Panc1 (cell line): ENCODE measurements around the gene SLC19A2. TPM values are rescaled to one million over a fixed set of nuclear protein-coding genes. Genes with fewer than 3 reads are reported as not detected.
A peak's percentile ranks its signal among the peaks of the same experiment; 100 is the strongest.
"Not testable (repeated sequence)": the region's sequence is repeated elsewhere in the genome, so short reads cannot be mapped to it uniquely, and the experiment has no call there.

Source experiments
- ATAC-seq: fragments of 200-7000 bp; cut with Tn5 transposase; 2 replicates; pipeline ENCODE4 v1.9.1; 2020; ENCODE audit warnings: mild to moderate bottlenecking, moderate library complexity
- BruUV-seq: library from RNA; stranded (reverse); fragments of 400-500 nt; replicated peaks from 2 replicates; lab custom pipeline; 2021; lab: Mats Ljungman, UMichigan
- CTCF ChIA-PET: fragments of 300-600 bp; sonication (Branson Sonifier 250); formaldehyde crosslinking; loops from one replicate; lab custom pipeline; 2022; ENCODE audit warnings: antibody characterized with exemption; lab: Charles Lee
- POLR2A ChIA-PET: fragments of 300-600 bp; sonication (Branson Sonifier 250); formaldehyde crosslinking; loops from one replicate; lab custom pipeline; 2022; ENCODE audit warnings: antibody characterized with exemption; lab: Charles Lee
- DNase-seq: peaks from one replicate; pipeline ENCODE4 v3.0.0-alpha.2; 2010; ENCODE audit warnings: low read depth, low spot score
- H3K27ac ChIP-seq: 2 replicates; pipeline ENCODE4 v1.5.1; 2011; ENCODE audit warnings: mild to moderate bottlenecking, low read length, inconsistent platforms
- H3K27me3 ChIP-seq: fragments of 200-500 bp; sonication (Bioruptor generic); 2 replicates; pipeline ENCODE4 v1.6.0; 2014; ENCODE audit warnings: low read length, inconsistent platforms; ENCODE audit not compliant: control insufficient read depth, insufficient read depth
- H3K36me3 ChIP-seq: fragments of 200-500 bp; sonication (Bioruptor generic); 2 replicates; pipeline ENCODE4 v1.5.1; 2014; ENCODE audit warnings: inconsistent platforms, mild to moderate bottlenecking, low read length, moderate library complexity; ENCODE audit not compliant: control insufficient read depth, insufficient read depth
- H3K4me1 ChIP-seq: 2 replicates; pipeline ENCODE4 v1.5.1; 2011; ENCODE audit warnings: inconsistent platforms, mild to moderate bottlenecking, low read length, moderate library complexity; ENCODE audit not compliant: control insufficient read depth, insufficient read depth
- H3K4me3 ChIP-seq, 2 experiments: 2 replicates each; pipeline ENCODE4 v1.5.1; 2011 to 2012; ENCODE audit warnings: low read depth in 2 of 2, low read length in 2 of 2, mild to moderate bottlenecking in 2 of 2, inconsistent platforms in 1 of 2, moderate library complexity in 1 of 2
- H3K9me3 ChIP-seq: fragments of 200-500 bp; sonication (Bioruptor generic); 2 replicates; pipeline ENCODE4 v1.5.1; 2014; ENCODE audit warnings: low read depth, mild to moderate bottlenecking, inconsistent platforms, low read length, moderate library complexity; ENCODE audit not compliant: control insufficient read depth, insufficient read depth
- POLR2AphosphoS5 ChIP-seq: IDR thresholded peaks from 2 replicates; pipeline ENCODE4 v1.6.1; 2012; ENCODE audit warnings: mild to moderate bottlenecking, low read depth, low read length, moderate library complexity
- REST ChIP-seq, 2 experiments: IDR thresholded peaks; 2 replicates each; pipeline ENCODE4 v1.6.1; 2011 to 2012; ENCODE audit warnings: low read depth in 2 of 2, control low read depth in 1 of 2, low read length in 1 of 2, mild to moderate bottlenecking in 1 of 2, moderate library complexity in 1 of 2; ENCODE audit not compliant: insufficient read depth in 1 of 2
- SIN3A ChIP-seq: IDR thresholded peaks from 2 replicates; pipeline ENCODE4 v1.6.1; 2012; ENCODE audit warnings: low read depth, mild to moderate bottlenecking, low read length, moderate library complexity, borderline replicate concordance; ENCODE audit not compliant: insufficient read depth
- TCF7L2 ChIP-seq: IDR thresholded peaks from 2 replicates; pipeline ENCODE4 v1.6.1; 2011; ENCODE audit warnings: mild to moderate bottlenecking, low read depth, low read length, inconsistent platforms
- in situ Hi-C: cut with HindIII; loops from 2 replicates; pipeline ENCODE4 v1.10.0; 2016; ENCODE audit warnings: low sequenced_read_pairs, low pct_unique_long_range_greater_than_20kb
- intact Hi-C: fragments of 100-400 bp; cut with micrococcal nuclease; formaldehyde crosslinking; loops from one replicate; pipeline ENCODE4 v1.10.0; 2022; ENCODE audit not compliant: unreplicated experiment
- total RNA-seq: library from RNA; stranded (reverse); gene quantifications from one replicate; pipeline ENCODE4 v1.2.1, GENCODE V29; 2021; ENCODE audit not compliant: unreplicated experiment
- TF ChIP-seq, protein P1 (sequence below): fragments of 450-650 bp; IDR thresholded peaks from 2 replicates; pipeline ENCODE4 v1.5.1; 2017; ENCODE audit warnings: mild to moderate bottlenecking

SLC19A2 gene
- total RNA-seq, 1 experiment from 2014 or later = 10.8 TPM

- Histone ChIP-seq H3K36me3 (no peaks in the 10 kb centered on the region; the same call in 1 of the 2 replicates), H3K4me3 (no peak overlapping the region), H3K27ac (no peak overlapping the region), H3K9me3 (no peaks in the 10 kb centered on the region), H3K27me3 (no peaks in the 10 kb centered on the region; the same call in 1 of the 2 replicates), H3K4me1 (no peaks in the 10 kb centered on the region)
- TF ChIP-seq SIN3A (no peak), REST (IDR thresholded peaks at IDR 0.05; ENCODE audit: insufficient read depth in 1 of 2, low read depth in 2 of 2, low read length in 1 of 2) (no peak), POLR2AphosphoS5 (no peak), TCF7L2 (no peak)
- TF ChIP-seq, protein P1, sequence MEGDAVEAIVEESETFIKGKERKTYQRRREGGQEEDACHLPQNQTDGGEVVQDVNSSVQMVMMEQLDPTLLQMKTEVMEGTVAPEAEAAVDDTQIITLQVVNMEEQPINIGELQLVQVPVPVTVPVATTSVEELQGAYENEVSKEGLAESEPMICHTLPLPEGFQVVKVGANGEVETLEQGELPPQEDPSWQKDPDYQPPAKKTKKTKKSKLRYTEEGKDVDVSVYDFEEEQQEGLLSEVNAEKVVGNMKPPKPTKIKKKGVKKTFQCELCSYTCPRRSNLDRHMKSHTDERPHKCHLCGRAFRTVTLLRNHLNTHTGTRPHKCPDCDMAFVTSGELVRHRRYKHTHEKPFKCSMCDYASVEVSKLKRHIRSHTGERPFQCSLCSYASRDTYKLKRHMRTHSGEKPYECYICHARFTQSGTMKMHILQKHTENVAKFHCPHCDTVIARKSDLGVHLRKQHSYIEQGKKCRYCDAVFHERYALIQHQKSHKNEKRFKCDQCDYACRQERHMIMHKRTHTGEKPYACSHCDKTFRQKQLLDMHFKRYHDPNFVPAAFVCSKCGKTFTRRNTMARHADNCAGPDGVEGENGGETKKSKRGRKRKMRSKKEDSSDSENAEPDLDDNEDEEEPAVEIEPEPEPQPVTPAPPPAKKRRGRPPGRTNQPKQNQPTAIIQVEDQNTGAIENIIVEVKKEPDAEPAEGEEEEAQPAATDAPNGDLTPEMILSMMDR = no peak
- in situ Hi-C loops = no loop called here
- no peak for DNase-seq
- ATAC-seq = 0 out of 2 replicates have a peak, but pooled peaks have one; percentile 42
- intact Hi-C loops = no loop called here
- ChIA-PET POLR2A (no interaction called here), CTCF (interaction anchor here (0.6 kb wide), 1 partner anchor 1123 kb away, joined by 3 read pairs; no protein-coding TSS in a partner anchor)
- BruUV-seq = no TSS peak
Measured at GRCh38 chr1:169508432-169509338, 22.9 kb upstream of the SLC19A2 start.

DNA sequence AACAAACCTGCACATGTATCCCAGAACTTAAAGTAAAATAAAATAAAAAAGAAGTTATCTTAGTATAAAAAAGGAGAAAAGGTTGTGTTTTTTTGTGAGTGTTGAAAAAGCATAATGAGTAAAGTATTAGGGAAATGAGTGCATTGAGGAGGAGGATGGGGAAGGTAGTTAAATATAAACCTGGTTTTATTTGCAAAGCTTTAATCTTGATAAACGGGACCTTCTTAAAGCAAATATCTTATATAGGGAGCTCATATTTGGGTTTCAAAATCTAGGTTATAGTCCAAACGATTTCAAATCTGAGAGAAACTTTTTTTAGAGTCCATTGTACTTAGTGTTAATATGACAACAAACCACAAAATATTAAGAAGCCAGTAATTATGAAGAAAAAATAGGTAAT is 21.7 kb upstream of the SLC19A2 start:
- no peaks in the 10 kb centered on the region; the same call in 1 of the 2 replicates for H3K36me3 ChIP-seq
- no peak overlapping the region for H3K27ac ChIP-seq
- POLR2A ChIA-PET = no interaction called here
- CTCF ChIA-PET = interaction anchor here (0.5 kb wide), 1 partner anchor 41 kb away, joined by 7 read pairs; no protein-coding TSS in a partner anchor
- TF ChIP-seq REST (IDR thresholded peaks at IDR 0.05; ENCODE audit: insufficient read depth in 1 of 2, low read depth in 2 of 2, low read length in 1 of 2) = no peak
- TF ChIP-seq SIN3A = no peak
- TF ChIP-seq POLR2AphosphoS5 = no peak
- TF ChIP-seq TCF7L2 = no peak
- TF ChIP-seq, protein P1 = no peak
- no peak overlapping the region for H3K4me3 ChIP-seq
- H3K27me3 ChIP-seq = no peaks in the 10 kb centered on the region
- DNase-seq (no peak), ATAC-seq (no peak)
- BruUV-seq = no TSS peak
- H3K9me3 ChIP-seq = no peaks in the 10 kb centered on the region
- H3K4me1 ChIP-seq = no peaks in the 10 kb centered on the region
- intact Hi-C loops = no loop called here
- in situ Hi-C loops = no loop called here

DNA sequence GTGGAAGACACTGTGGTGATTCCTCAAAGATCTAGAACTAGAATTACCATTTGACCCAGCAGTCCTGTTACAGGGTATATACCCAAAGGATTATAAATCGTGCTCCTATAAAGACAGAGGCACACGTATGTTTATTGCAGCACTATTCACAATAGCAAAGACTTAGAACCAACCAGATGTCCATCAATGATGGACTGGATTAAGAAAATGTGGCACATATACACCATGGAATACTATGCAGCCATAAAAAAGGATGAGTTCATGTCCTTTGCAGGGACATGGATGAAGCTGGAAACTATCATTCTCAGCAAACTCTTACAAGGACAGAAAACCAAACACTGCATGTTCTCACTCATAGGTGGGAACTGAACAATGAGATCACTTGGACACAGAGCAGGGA is 17.9 kb upstream of the SLC19A2 start:
- in situ Hi-C loops, CTCF ChIA-PET: not testable (repeated sequence)

More for the DNA sequence above, 17.9 kb upstream of the SLC19A2 start:
- DNase-seq, POLR2A ChIA-PET, ATAC-seq, H3K4me3 ChIP-seq, intact Hi-C loops, H3K27me3 ChIP-seq, BruUV-seq, H3K4me1 ChIP-seq, H3K36me3 ChIP-seq, H3K27ac ChIP-seq, H3K9me3 ChIP-seq: not testable (repeated sequence)
